ENCODE measurements around the gene GID8.

DNA sequence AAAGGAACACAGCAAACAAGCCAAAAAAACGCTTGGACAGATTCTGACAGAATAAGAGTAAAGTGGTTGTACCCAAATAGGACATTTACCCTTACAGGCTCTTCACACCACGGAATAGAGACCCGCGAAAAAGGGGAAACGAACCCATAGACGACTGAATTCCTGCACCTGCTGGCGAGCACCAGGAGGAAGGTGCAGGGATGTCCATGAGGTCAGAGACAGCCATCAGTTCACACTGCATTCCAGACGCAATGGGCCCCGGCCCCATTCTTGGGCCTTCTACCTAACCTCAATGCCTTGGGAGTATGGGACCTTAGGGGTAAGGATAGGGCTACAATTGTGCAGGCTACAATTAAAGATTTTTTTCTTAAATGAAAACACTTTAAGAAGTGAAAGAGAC is 6.5 kb upstream of the GID8 start:
- TF ChIP-seq CTCF (IDR thresholded peaks at IDR 0.05) (no peak), EP300 (IDR thresholded peaks at IDR 0.05) (no peak)
